ENCODE measurements around the gene BIN1. TPM values are rescaled to one million over a fixed set of nuclear protein-coding genes. Genes with fewer than 3 reads are reported as not detected.
A peak's percentile ranks its signal among the peaks of the same experiment; 100 is the strongest.

Gene BIN1
- total RNA-seq, 1 donor from 2014 or later = 99.0 TPM

DNA sequence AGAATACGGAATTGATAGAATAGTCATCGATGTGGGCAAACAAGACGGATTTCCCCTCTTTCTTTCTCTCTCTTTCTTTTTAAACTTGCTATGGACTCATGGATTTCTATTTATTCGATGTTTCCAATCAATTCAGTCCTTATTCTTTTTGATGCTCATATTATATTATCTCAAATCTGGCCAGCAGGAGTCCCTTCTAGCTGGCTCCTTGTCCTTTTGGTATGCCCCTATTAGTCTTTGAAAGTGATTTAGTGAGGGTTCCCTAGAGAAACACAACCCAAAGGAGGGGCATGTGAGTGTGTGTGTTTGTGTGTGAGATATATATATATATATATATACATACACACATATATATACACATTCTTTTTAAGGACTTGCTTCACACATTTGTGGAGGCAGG lies 23.5 kb upstream of the BIN1 start:
- no peak overlapping the region for H3K4me3 ChIP-seq (ENCODE audit: low read depth, low read length)
- DNase-seq (ENCODE audit: low read depth) = no peak
- TF ChIP-seq, protein P1, sequence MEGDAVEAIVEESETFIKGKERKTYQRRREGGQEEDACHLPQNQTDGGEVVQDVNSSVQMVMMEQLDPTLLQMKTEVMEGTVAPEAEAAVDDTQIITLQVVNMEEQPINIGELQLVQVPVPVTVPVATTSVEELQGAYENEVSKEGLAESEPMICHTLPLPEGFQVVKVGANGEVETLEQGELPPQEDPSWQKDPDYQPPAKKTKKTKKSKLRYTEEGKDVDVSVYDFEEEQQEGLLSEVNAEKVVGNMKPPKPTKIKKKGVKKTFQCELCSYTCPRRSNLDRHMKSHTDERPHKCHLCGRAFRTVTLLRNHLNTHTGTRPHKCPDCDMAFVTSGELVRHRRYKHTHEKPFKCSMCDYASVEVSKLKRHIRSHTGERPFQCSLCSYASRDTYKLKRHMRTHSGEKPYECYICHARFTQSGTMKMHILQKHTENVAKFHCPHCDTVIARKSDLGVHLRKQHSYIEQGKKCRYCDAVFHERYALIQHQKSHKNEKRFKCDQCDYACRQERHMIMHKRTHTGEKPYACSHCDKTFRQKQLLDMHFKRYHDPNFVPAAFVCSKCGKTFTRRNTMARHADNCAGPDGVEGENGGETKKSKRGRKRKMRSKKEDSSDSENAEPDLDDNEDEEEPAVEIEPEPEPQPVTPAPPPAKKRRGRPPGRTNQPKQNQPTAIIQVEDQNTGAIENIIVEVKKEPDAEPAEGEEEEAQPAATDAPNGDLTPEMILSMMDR (conservative IDR thresholded peaks at IDR 0.05; ENCODE audit: low read depth, low read length) = no peak

DNA sequence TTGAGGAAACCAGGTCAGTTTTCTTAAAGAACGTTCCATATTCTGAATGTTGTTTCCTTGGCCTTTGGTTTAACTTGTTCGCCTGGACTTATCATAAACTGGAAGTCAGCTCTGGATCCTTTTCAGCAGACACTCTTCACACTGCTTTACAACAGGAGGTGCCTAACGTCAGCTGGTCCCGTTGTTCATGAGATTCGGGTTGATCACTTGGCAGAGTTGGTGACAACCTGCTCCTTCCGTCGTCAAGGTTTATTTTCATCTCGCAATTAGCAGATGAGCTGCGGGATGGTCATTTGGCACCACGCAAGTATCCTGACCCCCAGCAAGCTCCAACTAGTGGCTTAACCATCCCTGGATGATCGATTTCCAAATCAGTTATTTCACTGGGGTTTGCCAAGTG lies 23.0 kb upstream of the BIN1 start:
- TF ChIP-seq, protein P1 (conservative IDR thresholded peaks at IDR 0.05; ENCODE audit: low read depth, low read length) = no peak

DNA sequence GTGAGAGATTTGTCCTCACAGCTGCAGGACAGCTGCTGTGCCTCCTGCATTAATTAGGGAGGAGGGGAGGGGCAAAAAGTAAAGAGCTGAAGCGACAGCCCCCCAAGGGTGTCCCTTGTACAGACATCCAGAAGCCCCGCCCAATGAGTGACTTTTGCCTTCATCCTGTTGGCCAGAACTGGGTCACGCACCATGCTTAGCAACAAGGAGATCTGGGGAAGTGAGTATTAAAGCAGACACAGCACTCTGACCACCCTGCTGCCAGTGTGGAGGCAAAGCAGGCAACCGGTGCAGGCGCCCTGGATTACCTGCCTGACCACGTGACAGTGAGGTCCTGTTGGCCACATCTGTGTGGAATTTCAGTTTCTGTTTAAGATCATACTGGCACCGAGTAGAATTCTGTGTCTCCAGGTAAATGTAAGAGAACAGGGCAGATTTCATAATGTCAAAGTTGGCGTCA lies 21.5 kb upstream of the BIN1 start:
- DNase-seq (ENCODE audit: low read depth) = no peak
- H3K4me3 ChIP-seq (ENCODE audit: low read depth, low read length) = no peak overlapping the region
- TF ChIP-seq, protein P1 (conservative IDR thresholded peaks at IDR 0.05; ENCODE audit: low read depth, low read length) = peak; percentile 9

More for the DNA sequence above, 23.0 kb upstream of the BIN1 start:
- no peak for DNase-seq (ENCODE audit: low read depth)
- no peak overlapping the region for H3K4me3 ChIP-seq (ENCODE audit: low read depth, low read length)

DNA sequence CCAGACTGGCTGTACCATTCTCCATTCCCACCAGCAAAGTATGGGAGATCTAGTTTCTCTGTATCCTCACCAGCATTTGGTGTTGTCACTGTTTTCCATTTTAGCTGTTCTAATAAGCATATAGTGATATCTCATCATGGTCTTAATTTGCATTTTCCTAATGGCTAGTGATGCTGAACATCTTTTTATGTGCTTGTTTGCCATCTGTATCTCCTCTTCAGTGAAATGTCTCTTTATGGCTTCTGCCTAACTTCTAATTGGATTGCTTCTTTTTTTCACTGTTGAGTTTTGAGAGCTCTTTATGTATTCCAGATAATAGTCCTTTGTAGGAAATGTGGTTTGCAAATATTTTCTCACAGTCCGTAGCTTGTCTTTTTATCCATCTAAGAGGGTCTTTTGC lies 18.9 kb upstream of the BIN1 start:
- H3K4me3 ChIP-seq (ENCODE audit: low read depth, low read length) = no peak overlapping the region
- TF ChIP-seq, protein P1 (conservative IDR thresholded peaks at IDR 0.05; ENCODE audit: low read depth, low read length) = no peak
- no peak for DNase-seq (ENCODE audit: low read depth)

DNA sequence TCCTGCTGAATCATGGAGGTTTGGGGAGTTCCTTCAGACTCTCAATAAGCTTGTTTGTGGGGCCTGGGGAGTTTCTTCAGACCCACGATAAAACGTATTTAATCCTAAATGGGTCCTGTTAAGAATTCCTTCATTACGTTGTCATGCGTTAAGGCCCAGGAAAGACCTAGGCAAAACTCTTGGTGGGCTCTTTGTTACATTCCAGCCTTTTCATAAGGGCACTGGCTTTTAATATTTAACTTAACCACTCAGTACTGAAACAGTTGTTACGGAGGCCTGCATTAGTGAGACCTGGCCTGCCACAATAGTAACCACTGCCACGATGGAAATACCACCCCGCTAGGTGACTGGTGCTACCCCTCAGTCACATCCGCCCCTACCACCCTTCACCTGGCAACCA lies 17.5 kb upstream of the BIN1 start:
- TF ChIP-seq, protein P1 (conservative IDR thresholded peaks at IDR 0.05; ENCODE audit: low read depth, low read length) = no peak
- H3K4me3 ChIP-seq (ENCODE audit: low read depth, low read length) = no peak overlapping the region
- DNase-seq (ENCODE audit: low read depth) = no peak

DNA sequence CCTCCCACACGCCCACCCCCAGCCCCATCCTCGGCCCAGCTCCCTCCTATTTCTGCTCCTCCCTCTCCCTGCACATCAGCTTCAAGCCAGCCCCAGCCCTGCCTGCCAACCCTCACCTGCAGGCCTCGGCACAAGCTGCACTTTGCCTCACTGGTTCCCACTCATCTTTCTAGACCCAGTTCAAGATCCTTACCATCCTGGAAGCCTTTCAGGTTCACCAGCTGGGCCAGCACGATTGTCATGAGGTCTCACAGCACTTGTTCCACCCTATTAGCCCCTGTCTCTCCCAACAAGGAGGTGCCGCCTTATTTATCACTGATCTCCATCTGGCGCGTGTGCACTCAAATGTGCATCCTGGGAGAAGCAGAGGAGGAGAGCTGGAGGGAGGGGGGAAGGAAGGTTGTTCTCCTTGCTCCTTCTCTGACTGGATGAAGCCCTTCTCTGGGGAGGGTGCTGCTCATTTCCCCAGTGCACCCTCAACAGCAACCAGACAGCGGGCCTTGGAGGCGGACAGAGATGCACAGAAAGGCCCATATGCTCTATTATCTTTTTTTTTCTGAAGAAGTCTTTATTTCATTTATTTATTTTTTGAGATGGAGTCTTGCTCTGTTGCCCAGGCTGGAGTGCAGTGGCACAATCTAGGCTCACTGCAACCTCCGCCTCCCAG lies 15.5 kb upstream of the BIN1 start:
- TF ChIP-seq, protein P1 (conservative IDR thresholded peaks at IDR 0.05; ENCODE audit: low read depth, low read length) = no peak
- no peak overlapping the region for H3K4me3 ChIP-seq (ENCODE audit: low read depth, low read length)
- DNase-seq (ENCODE audit: low read depth) = no peak

DNA sequence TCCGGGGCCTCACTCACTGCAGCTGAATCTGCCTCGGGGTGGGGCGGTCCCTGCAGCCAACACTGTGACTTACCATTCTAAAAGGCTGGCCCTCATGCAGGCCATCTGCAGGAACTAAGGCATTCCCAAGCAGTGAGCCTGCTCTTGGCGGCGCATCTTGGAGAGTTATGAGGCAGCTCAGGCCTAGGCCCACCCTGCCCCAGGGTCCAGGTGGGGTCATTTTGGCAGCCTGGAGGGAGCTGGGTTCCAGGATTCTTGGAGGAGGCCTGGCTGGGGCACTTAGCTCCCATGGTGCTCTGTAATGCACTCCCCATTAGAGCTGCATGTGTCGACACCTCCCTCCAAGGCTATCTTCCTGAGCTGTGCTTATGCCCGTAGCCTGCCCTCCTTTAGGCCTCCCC lies 14.8 kb upstream of the BIN1 start:
- DNase-seq (ENCODE audit: low read depth) = no peak
- TF ChIP-seq, protein P1 (conservative IDR thresholded peaks at IDR 0.05; ENCODE audit: low read depth, low read length) = no peak
- H3K4me3 ChIP-seq (ENCODE audit: low read depth, low read length) = no peak overlapping the region
